Endothelial cell (in vitro differentiated cells): ENCODE data around the gene DYNC1I2. TPM values are rescaled to one million over a fixed set of nuclear protein-coding genes. Genes with fewer than 3 reads are reported as not detected.
"Not testable (repeated sequence)": the region's sequence is repeated elsewhere in the genome, so short reads cannot be mapped to it uniquely, and the experiment has no call there.

ENCODE experiments used
- DNase-seq: peaks from one replicate; pipeline ENCODE4 v3.0.0; 2021; ENCODE audit warnings: low spot score
- H3K27ac Mint-ChIP-seq: one replicate; pipeline ENCODE4 v1.8.0; 2021; ENCODE audit warnings: mixed read lengths, inconsistent platforms; ENCODE audit not compliant: unreplicated experiment
- H3K27me3 Mint-ChIP-seq: one replicate; pipeline ENCODE4 v1.8.0; 2021; ENCODE audit warnings: mild to moderate bottlenecking, moderate library complexity, mixed read lengths, inconsistent platforms; ENCODE audit not compliant: unreplicated experiment
- H3K36me3 Mint-ChIP-seq: one replicate; pipeline ENCODE4 v1.8.0; 2021; ENCODE audit warnings: mild to moderate bottlenecking, low read depth, mixed read lengths, inconsistent platforms; ENCODE audit not compliant: unreplicated experiment
- H3K4me1 Mint-ChIP-seq: one replicate; pipeline ENCODE4 v1.8.0; 2021; ENCODE audit warnings: mild to moderate bottlenecking, mixed read lengths, inconsistent platforms; ENCODE audit not compliant: unreplicated experiment
- H3K4me3 Mint-ChIP-seq: one replicate; pipeline ENCODE4 v1.8.0; 2021; ENCODE audit warnings: mild to moderate bottlenecking, mixed read lengths, inconsistent platforms; ENCODE audit not compliant: unreplicated experiment
- H3K9me3 Mint-ChIP-seq: one replicate; pipeline ENCODE4 v1.8.0; 2021; ENCODE audit warnings: mixed read lengths, inconsistent platforms; ENCODE audit not compliant: unreplicated experiment
- CTCF ChIP-seq: fragments of 200-600 bp; sonication (generic); IDR thresholded peaks from one replicate; pipeline ENCODE4 v1.5.0; 2021; ENCODE audit warnings: antibody characterized with exemption; ENCODE audit not compliant: unreplicated experiment
- total RNA-seq: library from RNA; stranded (reverse); fragmentation: NEBNext Ultra II Directional; extraction: Animal tissue kit (Norgen Biotek cat#: 25700); gene quantifications from one replicate; pipeline ENCODE4 v1.2.1, GENCODE V29; 2021; ENCODE audit not compliant: unreplicated experiment

The DYNC1I2 gene
- total RNA-seq, 1 donor from 2014 or later: 121 TPM

DNA sequence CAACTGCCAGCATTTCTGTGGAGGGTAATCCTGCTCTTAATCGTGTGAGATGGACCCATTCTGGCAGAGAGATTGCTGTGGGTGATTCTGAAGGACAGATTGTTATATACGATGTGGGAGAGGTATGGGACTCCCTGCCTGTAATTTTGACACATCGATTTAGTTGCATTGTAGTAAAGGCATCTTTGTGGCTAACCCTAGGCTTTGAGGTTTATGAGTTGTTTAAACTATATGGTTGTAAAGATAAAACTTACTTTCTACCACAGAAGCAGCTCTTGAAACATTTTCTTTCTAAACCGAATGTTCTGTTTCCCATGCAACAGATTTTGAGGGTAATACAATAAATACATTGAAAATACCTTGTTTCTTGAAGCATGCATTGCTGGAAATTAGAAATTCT is 58.5 kb downstream of the DYNC1I2 start:
- no peak for TF ChIP-seq CTCF
- no peaks in the 10 kb centered on the region for H3K27me3 Mint-ChIP-seq
- no peaks in the 10 kb centered on the region for H3K4me1 Mint-ChIP-seq
- H3K4me3 Mint-ChIP-seq: no peak overlapping the region
- no peak for DNase-seq
- no peaks in the 10 kb centered on the region for H3K9me3 Mint-ChIP-seq
- no peak overlapping the region for H3K27ac Mint-ChIP-seq
- peaks cover 5% of the 10 kb centered on the region for H3K36me3 Mint-ChIP-seq

- TF ChIP-seq CTCF: no peak
- no peak for DNase-seq
- no peak overlapping the region for H3K27ac Mint-ChIP-seq
- H3K27me3 Mint-ChIP-seq: no peaks in the 10 kb centered on the region
- H3K9me3 Mint-ChIP-seq: no peaks in the 10 kb centered on the region
- H3K4me3 Mint-ChIP-seq: no peak overlapping the region
- peaks cover 5% of the 10 kb centered on the region for H3K36me3 Mint-ChIP-seq
- H3K4me1 Mint-ChIP-seq: no peaks in the 10 kb centered on the region
Observed at GRCh38 chr2:171747371-171747770, 60.1 kb downstream of the DYNC1I2 start.

DNA sequence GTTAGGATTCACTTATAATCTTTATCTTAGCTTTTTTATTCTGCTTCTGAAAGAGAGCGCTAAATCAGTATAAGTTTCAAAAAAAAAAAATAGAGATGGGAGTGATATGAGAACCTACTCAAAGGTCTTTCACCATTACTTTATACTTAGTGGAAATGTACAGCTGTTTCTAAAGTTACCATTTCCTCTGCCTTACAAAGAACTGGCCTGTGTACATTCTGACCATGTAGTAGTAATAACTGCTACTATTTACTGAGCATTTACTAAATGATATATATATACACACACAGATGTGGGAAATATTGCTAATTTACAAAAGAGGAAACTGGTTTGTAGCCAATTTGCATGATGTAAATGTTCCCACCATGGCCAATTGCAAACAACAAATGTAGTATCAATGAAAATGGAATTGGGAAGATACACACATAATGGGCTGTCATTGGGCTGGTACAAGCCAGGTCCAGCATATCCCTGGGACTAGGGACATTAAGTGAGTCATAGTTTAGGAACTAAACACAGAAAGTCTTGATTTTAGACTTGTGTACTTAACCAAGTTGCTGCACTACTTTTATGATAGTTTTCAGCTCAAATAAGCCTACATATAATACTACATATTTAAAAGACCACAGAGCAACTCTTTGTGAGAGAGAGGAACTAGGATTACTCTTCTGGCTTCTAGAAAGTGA is 67.1 kb downstream of the DYNC1I2 start:
- no peaks in the 10 kb centered on the region for H3K27me3 Mint-ChIP-seq
- no peaks in the 10 kb centered on the region for H3K9me3 Mint-ChIP-seq
- no peaks in the 10 kb centered on the region for H3K4me1 Mint-ChIP-seq
- peaks cover 4% of the 10 kb centered on the region for H3K36me3 Mint-ChIP-seq
- H3K27ac Mint-ChIP-seq: no peak overlapping the region
- no peak overlapping the region for H3K4me3 Mint-ChIP-seq
- TF ChIP-seq CTCF: no peak
- no peak for DNase-seq

DNA sequence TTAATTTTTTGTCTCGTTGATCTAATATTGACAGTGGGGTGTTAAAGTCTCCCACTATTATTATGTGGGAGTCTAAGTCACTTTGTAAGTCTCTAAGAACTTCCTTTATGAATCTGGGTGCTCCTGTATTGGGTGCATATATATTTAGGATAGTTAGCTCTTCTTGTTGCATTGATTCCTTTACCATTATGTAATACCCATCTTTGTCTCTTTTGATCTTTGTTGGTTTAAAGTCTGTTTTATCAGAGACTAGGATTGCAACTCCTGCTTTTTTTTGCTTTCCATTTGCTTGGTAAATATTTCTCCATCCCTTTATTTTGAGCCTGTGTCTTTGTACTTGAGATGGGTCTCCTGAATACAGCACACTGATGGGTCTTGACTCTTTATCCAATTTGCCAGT is 71.5 kb downstream of the DYNC1I2 start:
- DNase-seq, H3K27me3 Mint-ChIP-seq, H3K27ac Mint-ChIP-seq, H3K4me3 Mint-ChIP-seq, H3K4me1 Mint-ChIP-seq, H3K9me3 Mint-ChIP-seq: not testable (repeated sequence)
- H3K36me3 Mint-ChIP-seq: peaks cover 19% of the 10 kb centered on the region

DNA sequence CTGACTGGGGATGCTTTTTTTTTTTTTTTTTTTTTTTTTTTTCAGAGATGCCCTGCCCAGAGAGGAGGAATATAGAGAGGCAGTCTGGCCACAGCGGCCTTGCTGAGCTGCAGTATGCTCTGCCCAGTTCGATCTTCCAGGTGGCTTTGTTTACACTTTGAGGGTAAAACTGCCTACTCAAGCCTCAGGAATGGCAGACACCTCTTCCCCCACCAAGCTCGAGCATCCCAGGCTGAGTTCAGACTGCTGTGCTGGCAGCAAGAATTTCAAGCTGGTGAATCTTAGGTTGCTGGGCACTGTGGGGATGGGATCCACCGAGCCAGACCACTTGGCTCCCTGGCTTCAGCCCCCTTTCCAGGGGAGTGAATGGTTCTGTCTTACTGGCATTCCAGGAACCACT is 73.9 kb downstream of the DYNC1I2 start:
- DNase-seq, H3K4me1 Mint-ChIP-seq, H3K27ac Mint-ChIP-seq, H3K9me3 Mint-ChIP-seq, H3K4me3 Mint-ChIP-seq, H3K27me3 Mint-ChIP-seq: not testable (repeated sequence)
- H3K36me3 Mint-ChIP-seq: peaks cover 15% of the 10 kb centered on the region

GRCh38 chr2:171762879-171763573 is 75.8 kb downstream of the DYNC1I2 start:
- Mint-ChIP-seq H3K4me3 (no peak overlapping the region), H3K36me3 (peaks cover 15% of the 10 kb centered on the region), H3K9me3 (no peaks in the 10 kb centered on the region), H3K27ac (no peak overlapping the region), H3K27me3 (no peaks in the 10 kb centered on the region), H3K4me1 (no peaks in the 10 kb centered on the region)
- no peak for TF ChIP-seq CTCF
- DNase-seq: no peak
